K562 (cell line): ENCODE results near the gene MINK1. TPM values are rescaled to one million over a fixed set of nuclear protein-coding genes. Genes with fewer than 3 reads are reported as not detected.
A peak's percentile ranks its signal among the peaks of the same experiment; 100 is the strongest.

Experiments
- ATF3 ChIP-seq, 2 experiments: fragments of 450-650 bp in 1 of 2; sonication (generic) in 1 of 2; formaldehyde crosslinking in 1 of 2; IDR thresholded peaks in 1 of 2; conservative IDR thresholded peaks in 1 of 2; 2 replicates each; pipeline versions ENCODE4 v1.6.1 to v1.8.1; 2016 to 2023; ENCODE audit warnings: mild to moderate bottlenecking in 2 of 2, moderate library complexity in 2 of 2, inconsistent platforms in 1 of 2, missing genetic modification reagents in 1 of 2
- CREB3L1 ChIP-seq: fragments of 450-650 bp; IDR thresholded peaks from 2 replicates; pipeline ENCODE4 v1.6.1; 2014; ENCODE audit warnings: low read depth, mild to moderate bottlenecking, moderate library complexity, borderline replicate concordance
- CTCF ChIP-seq, 3 experiments: IDR thresholded peaks in 2 of 3; conservative IDR thresholded peaks in 1 of 3; 2 replicates each; pipeline ENCODE4 v1.5.1; 2011 to 2012; ENCODE audit warnings: low read length in 3 of 3, mild to moderate bottlenecking in 3 of 3, control low read depth in 2 of 3, improper control_type of control experiment in 1 of 3, inconsistent platforms in 1 of 3, low read depth in 1 of 3, mixed read lengths in 1 of 3, moderate library complexity in 1 of 3; ENCODE audit not compliant: insufficient read depth in 2 of 3
- ELF2 ChIP-seq: fragments of 250-450 bp; sonication (Bioruptor Pico); IDR thresholded peaks from 2 replicates; pipeline ENCODE4 v1.5.0; 2021; ENCODE audit warnings: mild to moderate bottlenecking
- ELK1 ChIP-seq: sonication (generic); formaldehyde crosslinking; IDR thresholded peaks from 2 replicates; pipeline ENCODE4 v1.8.1; 2022; ENCODE audit warnings: missing genetic modification reagents
- ETS1 ChIP-seq: conservative IDR thresholded peaks from 2 replicates; pipeline ENCODE4 v1.6.1; 2011; ENCODE audit warnings: low read depth, mild to moderate bottlenecking, low read length; ENCODE audit not compliant: control insufficient read depth
- EZH2 ChIP-seq: IDR thresholded peaks from 2 replicates; pipeline ENCODE4 v1.6.1; 2012; ENCODE audit warnings: low read depth, mild to moderate bottlenecking, inconsistent platforms, low read length, borderline replicate concordance
- FOXJ3 ChIP-seq: sonication (generic); formaldehyde crosslinking; IDR thresholded peaks from 2 replicates; pipeline ENCODE4 v1.4.0; 2020; ENCODE audit warnings: mild to moderate bottlenecking, missing genetic modification reagents
- PHF21A ChIP-seq: fragments of 450-650 bp; IDR thresholded peaks from 2 replicates; pipeline ENCODE4 v1.6.1; 2017; ENCODE audit warnings: low read depth, borderline replicate concordance
- RBBP5 ChIP-seq: fragments of 200-600 bp; sonication (generic); IDR thresholded peaks from 2 replicates; pipeline ENCODE4 v1.6.1; 2012; ENCODE audit warnings: borderline replicate concordance, mild to moderate bottlenecking, low read length, control low read depth, inconsistent platforms; ENCODE audit not compliant: insufficient read depth, poor library complexity, severe bottlenecking
- STAG1 ChIP-seq: sonication (generic); formaldehyde crosslinking; IDR thresholded peaks from 2 replicates; pipeline ENCODE4 v1.5.0; 2020; ENCODE audit warnings: missing genetic modification reagents, borderline replicate concordance
- TRIM24 ChIP-seq, 2 experiments: fragments of 450-650 bp; IDR thresholded peaks; 2 replicates each; pipeline ENCODE4 v1.6.1; 2016
- YY1 ChIP-seq, 3 experiments: IDR thresholded peaks; 2 replicates each; pipeline ENCODE4 v1.6.1; 2011; ENCODE audit warnings: low read length in 2 of 3, mild to moderate bottlenecking in 2 of 3, moderate library complexity in 2 of 3, borderline replicate concordance in 1 of 3, control low read depth in 1 of 3, low read depth in 1 of 3; ENCODE audit not compliant: insufficient read depth in 3 of 3, insufficient replicate concordance in 2 of 3, control insufficient read depth in 1 of 3, insufficient read length in 1 of 3; ENCODE audit errors: extremely low read depth in 1 of 3
- ZNF143 ChIP-seq: sonication (generic); formaldehyde crosslinking; IDR thresholded peaks from 2 replicates; pipeline ENCODE4 v1.9.0; 2022; ENCODE audit warnings: mild to moderate bottlenecking, missing genetic modification reagents
- ZNF431 ChIP-seq: sonication (generic); formaldehyde crosslinking; IDR thresholded peaks from 2 replicates; pipeline ENCODE4 v1.8.0; 2022; ENCODE audit warnings: mild to moderate bottlenecking, missing genetic modification reagents
- ZNF511 ChIP-seq: sonication (generic); formaldehyde crosslinking; IDR thresholded peaks from 2 replicates; pipeline ENCODE4 v1.8.0; 2022; ENCODE audit warnings: mild to moderate bottlenecking, missing genetic modification reagents
- polyA plus RNA-seq, 8 experiments: library from polyadenylated mRNA; depleted of rRNA in 4 of 8; stranded (reverse) in 5 of 8; unstranded in 3 of 8; fragments of >200 nt; fragmentation: Nextera tagmentation in 2 of 8; fragmentation: Illumina TruSeq in 1 of 8; extraction: Ambion mirVana in 2 of 8; extraction: Trizol in 1 of 8; gene quantifications; 2 replicates each; pipeline versions ENCODE4 v1.2.1 to v1.2.3, GENCODE V29; 2011 to 2014; ENCODE audit warnings: inconsistent platforms in 1 of 8, missing spikeins in 1 of 8
- total RNA-seq, 7 experiments: library from RNA; depleted of rRNA in 6 of 7; stranded (reverse); fragments of >200 nt in 6 of 7; fragmentation: Illumina TruSeq in 2 of 7; extraction: Trizol in 2 of 7; gene quantifications; 2 replicates each; pipeline versions ENCODE4 v1.2.1 to v1.2.3, GENCODE V29; 2011 to 2021; ENCODE audit warnings: low replicate concordance in 1 of 7

Gene MINK1
- total and polyA plus RNA-seq, 9 of the 15 experiments (the other 6 are each of a cell fraction or from before 2014, with no cell fraction given) = 0.11 to 54.2 (median 14.9) TPM

DNA sequence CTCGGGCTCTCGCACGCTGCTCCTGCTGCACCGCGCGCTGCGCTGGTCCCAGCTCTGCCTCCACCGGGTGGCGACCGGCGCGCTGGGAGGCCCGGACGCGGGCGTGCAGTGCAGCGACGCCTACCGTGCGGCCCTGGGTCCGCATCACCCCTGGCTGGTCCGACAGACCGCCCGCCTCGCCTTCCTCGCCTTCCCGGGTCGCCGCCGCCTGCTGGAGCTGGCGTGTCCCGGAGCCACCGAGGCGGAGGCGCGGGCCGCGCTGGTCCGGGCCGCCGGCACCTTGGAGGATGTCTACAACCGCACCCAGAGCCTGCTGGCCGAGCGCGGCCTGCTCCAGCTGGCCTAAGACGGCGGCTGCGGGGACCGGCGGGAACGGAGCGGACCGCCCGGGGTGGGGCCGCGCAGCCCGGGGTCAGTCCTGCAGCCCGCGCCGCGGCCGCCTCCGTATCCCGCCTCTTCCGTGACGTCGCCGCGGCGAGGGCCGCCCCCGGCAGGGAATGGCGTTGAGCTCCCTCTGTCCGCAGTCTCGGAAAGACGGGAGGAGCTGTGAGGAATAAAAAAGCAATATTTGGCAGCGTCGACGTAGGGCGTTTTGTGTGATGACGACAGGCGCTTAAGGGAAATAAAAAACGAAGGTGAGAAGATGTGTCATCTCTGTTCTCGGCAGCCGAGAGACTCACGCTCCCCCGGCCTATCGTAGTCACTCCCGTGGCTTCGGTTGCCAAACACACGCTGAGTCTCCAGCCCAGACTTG is 43.0 kb upstream of the MINK1 start (continued):
- TF ChIP-seq CTCF (IDR thresholded peaks at IDR 0.05 in 2 of 3, conservative IDR thresholded peaks at IDR 0.05 in 1 of 3; ENCODE audit: insufficient read depth in 2 of 3, low read depth in 1 of 3, low read length in 3 of 3) (peak; percentile 70 to 98 (median 86)), FOXJ3 (CRISPR knock-in tag) (no peak), PHF21A (no peak), EZH2 (no peak), YY1 (IDR thresholded peaks at IDR 0.05; ENCODE audit: borderline replicate concordance in 1 of 3, control insufficient read depth in 1 of 3, extremely low read depth in 1 of 3, insufficient read depth in 3 of 3, insufficient read length in 1 of 3, insufficient replicate concordance in 2 of 3, low read depth in 1 of 3, low read length in 2 of 3) (peak in 2 of 3 experiments; percentile 39 to 63), STAG1 (CRISPR knock-in tag) (peak; percentile 56; the same call in 1 of the 2 replicates), ZNF143 (peak; percentile 16; the same call in 1 of the 2 replicates), CREB3L1 (peak; percentile 87), ETS1 (no peak; the same call in 1 of the 2 replicates), ZNF511 (CRISPR knock-in tag) (peak; percentile 44; the same call in 1 of the 2 replicates), RBBP5 (peak; percentile 80), TRIM24 (IDR thresholded peaks at IDR 0.05) (no peak), ELK1 (CRISPR knock-in tag) (no peak), ATF3 (IDR thresholded peaks at IDR 0.05) (peak; percentile 23; the same call in 1 of the 2 replicates), ATF3 (CRISPR knock-in tag; conservative IDR thresholded peaks at IDR 0.05) (no peak), ELF2 (CRISPR knock-in tag) (peak; percentile 66; the same call in 1 of the 2 replicates), ZNF431 (CRISPR knock-in tag) (peak; percentile 78)
